NCI-H446 (cell line): ENCODE measurements around the gene NTRK2.

Experiments
- DNase-seq, 2 experiments: peaks; one replicate each; lab custom pipeline; 2025; lab: John Stamatoyannopoulos, UW

NTRK2 gene

GRCh38 chr9:84851935-84852585 is 182.5 kb downstream of the NTRK2 start:
- DNase-seq, result no peak

DNA sequence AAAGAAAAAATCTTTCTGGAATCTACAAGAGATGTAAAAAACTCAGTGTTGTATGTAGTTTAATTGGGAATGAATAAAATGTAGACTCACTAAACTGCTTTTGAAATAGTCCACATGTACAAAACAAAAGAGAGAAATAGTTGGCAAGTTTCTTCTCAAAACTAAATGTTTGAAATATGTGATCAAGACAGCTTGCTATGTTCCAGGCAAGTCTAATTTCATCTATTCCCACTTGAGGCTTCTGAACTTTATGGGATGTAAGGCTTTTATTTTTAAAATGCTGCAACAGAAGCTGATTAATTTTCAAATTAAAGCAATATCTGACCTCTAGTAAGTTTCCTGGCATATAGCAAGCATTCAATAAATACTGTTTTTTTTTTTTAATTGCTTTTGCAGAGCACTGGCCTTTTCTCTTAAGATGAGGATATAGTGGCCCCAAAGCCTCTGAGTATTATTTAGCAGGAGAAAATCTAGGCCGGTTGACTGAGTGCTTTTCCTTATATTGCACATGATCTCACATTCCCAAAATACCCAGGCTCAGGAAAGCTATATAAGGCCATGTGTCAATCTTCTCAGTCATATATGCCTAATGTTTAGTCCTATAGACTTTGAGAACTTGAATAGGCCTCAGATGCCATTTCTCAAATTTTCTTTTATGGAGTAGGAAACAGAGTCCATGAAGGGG is 183.2 kb downstream of the NTRK2 start:
- DNase-seq, result no peak

DNA sequence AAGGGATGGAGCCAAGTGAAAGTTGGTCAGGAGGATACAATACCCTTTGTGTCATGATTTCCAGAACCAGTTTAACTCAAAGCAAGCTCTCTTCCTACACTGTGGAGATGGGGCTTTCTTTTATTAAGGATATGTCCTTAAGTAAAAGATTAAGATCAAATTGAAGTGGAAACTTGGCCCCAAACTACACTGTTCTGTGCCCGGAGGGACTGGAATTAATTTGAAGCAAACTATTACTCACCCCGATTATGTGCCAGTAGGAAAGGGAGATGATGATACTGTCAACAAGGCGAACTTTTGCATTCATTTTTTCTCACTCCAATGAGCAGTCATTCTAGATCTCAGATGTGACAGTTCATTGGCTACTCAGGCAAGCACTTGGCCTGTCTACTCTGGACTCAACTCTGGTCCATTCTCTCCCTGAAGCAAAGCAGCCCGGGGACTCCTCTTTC is 186.7 kb downstream of the NTRK2 start:
- DNase-seq, result no peak

DNA sequence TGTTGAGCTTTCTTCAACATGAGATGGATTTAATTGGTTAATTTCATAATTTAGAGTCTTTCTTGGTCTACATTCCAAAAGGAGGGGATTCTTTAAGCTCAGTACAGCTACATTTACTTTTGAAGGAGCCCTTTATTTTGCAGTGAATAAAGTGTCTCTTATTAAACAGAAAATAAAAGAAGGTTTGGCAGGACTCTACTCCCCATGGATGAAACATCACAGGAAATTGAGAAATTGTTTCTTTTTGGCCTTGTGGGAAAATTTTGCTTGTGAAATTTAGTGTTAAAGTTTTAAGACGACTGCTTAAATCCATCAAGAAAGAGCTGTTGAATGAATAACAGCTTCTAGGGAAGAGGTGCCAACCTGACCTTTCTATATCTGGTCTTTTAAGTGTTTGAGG is 187.7 kb downstream of the NTRK2 start:
- DNase-seq, result no peak

DNA sequence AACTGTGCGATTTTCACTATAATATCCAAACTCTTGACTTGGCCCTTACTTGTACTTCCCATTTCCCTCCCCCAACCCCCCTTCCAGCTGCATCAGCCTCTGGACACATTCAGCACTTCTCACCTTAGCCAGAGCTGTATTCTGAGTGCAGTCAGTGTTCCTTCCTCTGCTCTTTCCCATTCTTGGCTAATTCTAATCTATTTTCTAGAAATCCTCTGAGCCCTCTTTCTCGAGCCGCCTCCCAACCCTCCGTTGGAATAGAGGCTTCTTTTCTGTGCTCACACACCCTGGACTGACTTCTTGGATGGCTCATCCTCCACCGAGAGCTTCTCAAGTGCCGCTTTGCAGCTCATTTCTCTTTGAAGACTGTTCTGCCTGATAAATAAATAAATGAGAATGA is 188.8 kb downstream of the NTRK2 start:
- DNase-seq, result no peak

DNA sequence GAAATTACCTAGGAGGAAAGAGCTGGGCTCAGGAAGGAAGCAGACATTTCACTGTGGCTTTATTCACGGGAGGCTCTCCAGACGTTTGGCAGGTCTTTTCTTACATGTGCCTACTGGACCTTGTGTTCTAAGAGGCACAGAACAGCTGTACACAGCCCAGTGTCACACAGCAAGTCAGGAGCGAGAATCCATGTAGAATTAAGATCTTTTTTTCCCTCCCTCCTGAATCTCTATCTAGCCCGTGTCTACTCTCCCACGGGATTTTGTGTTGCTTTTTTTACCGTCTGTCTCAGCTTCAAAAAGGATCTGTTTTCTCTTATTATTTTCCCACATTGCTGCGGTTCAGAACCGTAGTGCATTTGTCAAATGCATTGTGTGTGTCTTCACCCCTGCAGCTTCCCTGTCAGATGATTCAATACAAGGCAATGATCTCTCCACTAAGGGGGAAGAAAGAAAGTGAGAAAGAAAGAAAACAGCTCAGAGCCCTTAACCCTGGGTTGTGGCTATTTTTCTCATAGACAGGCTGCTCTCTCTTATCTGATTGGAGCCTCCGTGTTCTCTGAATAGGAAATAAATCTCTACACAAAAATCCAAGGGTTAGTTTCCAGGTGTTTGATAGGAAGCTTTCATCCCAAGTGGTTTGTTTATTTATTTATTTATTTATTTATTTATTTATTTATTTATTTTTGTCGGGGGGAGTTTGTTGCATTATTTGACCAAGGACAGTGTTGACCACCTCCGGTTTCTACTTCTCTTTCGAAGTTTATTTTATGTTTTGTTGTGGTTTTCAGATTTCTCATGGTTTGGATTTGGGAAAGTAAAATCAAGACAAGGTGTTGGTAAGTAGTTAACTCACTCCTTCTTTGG is 191.0 kb downstream of the NTRK2 start:
- no peak for DNase-seq

GRCh38 chr9:84861455-84861854 is 191.9 kb downstream of the NTRK2 start:
- DNase-seq, result no peak

DNA sequence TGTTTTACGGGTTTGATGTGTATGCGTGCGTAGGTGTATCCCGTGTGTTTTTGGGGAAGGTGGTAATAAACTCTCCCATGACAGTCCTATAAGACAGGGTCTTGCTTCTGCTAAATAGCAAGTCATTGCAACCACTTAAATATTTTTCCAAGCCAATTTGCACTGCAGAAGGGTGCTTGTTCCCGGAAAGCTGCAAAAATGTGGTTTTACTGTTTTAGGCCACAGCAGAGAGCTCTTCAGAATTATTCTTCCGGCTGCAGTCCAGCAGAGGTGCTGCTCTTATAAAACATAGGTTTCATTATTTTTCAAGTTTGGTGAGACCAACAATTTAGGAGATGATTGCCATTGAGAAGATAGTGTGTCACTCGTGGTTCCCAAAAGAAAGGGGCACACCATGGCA is 192.8 kb downstream of the NTRK2 start:
- no peak for DNase-seq

DNA sequence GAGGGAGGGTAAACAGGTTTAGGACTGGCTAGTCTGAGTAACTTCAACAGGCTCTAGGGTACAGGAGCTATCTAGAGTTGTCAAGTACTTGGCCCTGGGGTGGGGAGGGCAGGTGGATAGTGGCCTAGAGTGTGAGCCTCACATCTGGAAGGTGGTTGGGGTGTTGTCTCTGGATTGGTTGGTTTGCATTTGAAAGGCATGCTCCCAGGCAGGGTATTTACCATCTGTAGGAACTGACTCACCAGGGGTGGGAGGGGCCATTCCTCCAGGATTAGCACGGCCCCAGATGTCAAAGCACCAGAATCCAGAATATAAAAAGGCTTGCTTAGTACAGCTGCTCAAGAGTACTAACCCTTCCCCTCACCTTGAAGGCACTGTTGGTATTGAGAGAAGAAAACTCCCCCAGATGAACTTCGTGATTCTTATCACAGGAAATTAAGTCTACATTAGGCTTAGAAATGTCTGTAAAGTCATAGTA is 193.3 kb downstream of the NTRK2 start:
- DNase-seq, result no peak

DNA sequence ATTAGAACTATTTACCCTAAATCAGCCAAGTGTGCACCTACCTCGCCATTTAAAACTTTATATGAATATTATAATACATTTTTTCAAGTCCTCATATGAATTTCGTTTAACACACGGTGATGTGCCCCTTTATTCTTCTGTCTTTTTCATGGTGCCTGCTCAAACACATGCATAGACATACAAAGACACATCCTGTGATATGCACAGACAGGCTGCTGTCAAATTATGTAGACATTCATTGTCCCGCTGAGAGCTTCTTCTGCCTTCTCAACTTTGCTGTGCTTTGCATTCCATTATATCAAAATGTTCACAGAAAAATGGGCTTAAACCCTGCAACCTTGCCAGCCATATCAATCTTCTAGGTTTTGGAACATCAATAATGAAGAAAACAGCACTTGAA is 193.8 kb downstream of the NTRK2 start:
- no peak for DNase-seq

DNA sequence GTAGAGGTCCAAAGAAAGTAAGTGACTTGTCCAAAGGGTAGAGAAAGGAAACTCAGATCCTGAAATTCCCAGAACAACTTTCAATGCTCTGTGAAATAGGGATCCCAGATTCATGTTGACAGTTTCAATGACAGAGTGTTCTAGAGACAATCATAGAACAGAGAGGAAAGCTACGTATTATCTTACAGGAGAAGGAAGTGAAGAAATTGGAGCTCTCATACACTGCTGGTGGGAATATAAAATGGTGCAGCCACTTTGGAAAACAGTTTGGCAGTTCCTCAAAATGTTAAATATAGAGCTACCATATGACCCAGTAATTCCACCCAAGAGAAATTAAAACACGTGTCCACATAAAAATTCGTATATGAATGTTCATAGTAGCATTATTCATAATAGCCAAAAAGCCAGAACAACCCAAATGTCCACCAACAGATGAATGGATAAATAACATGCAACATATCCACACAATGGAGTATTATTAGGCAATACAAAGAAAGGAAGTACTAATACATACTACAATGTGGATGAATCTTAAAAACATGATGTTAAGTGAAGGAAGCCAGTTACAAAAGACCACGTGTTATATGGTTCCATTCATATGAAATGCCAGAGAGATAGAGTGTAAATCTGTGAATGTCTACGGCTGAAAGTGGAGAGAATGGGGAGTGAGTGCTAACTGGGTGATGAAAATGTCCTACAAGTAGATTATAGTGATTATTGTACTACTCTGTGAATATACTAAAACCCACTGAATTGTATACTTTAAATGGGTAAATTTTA is 197.1 kb downstream of the NTRK2 start:
- no peak for DNase-seq

GRCh38 chr9:84867186-84867585 is 197.7 kb downstream of the NTRK2 start:
- no peak for DNase-seq

DNA sequence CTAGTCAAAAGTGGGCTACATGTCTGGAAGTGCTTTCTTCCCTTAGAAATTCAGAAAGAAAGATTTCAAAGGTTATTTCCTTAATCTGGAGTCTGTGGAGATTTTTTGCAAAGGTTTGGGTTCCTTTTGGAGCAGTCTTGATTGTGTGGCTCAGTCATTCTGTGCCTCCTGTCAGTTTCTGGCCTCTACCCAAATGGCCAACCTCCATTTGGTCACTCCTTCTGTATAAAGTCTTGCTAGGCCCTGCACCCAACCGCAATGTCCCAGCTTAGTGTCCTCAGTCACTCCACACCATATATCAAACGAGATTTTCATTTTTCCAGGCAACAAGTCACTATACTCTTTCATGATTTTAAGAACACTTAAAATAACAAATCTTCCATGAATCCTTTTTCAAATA is 199.6 kb downstream of the NTRK2 start:
- no peak for DNase-seq

- no peak for DNase-seq
Observed at GRCh38 chr9:84871983-84872382, 202.5 kb downstream of the NTRK2 start.

DNA sequence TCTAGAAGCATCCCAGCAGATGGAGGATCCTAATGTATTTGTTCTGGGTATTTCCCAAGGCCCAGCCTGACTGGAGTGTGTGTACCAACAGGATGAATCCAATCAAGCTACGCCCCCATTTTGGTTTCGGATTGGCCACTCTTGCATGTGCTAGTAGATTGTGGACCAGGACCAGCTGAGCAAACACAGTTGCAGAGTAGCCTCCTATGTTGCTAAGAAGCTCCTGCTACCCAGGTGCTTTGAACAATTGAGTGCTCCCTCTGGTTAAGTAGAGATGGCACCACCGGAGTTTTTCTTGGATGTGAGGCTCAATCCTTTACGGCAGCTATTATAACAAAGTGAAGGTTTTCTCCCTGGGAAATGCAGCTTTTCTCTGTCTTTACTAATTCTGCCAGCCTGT is 204.5 kb downstream of the NTRK2 start:
- DNase-seq, result no peak

GRCh38 chr9:84874596-84874995 is 205.1 kb downstream of the NTRK2 start:
- no peak for DNase-seq

DNA sequence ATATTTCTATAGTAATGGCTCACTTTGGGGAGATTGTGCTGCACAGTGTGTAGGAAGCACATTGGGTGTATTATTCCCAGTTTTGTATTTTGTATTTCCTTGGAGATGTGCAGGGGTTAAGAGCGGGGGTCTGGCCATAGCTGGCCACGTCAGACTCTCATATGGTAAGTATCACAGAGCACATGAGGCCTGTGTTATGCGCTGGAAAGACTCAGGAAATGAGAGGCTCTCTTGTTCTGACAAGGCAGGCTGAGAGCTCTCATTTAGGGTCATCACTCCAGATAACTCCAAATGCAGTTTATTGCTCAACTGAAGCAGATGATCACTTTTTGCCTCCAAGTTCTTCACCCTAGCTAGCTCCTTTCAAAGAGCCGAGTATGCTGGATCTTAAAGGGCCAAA is 205.7 kb downstream of the NTRK2 start:
- DNase-seq, result no peak

- no peak for DNase-seq
Observed at GRCh38 chr9:84879631-84880030, 210.1 kb downstream of the NTRK2 start.

GRCh38 chr9:84880835-84881234 is 211.3 kb downstream of the NTRK2 start:
- no peak for DNase-seq

DNA sequence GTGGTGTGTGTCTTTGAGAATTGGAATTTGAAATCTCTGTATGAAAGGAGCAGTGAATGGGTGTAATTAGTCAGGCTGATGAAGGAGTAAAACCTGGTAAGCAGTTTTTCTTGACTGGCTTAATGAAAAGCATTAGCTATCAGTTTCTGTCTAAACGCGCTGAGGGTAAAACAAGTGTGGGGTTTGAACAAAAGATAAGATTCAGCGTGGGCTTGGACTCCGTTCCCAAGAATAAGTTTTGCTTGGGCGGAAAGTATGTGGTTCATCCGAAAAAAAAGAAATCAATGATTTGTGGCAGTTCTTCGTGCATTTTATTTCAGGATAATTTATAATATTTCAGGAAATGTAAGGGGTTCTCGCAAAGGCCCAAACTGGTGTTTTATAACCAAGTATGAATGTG is 217.3 kb downstream of the NTRK2 start:
- DNase-seq, result no peak

- no peak for DNase-seq
Observed at GRCh38 chr9:84891924-84892323, 222.4 kb downstream of the NTRK2 start.
